Left ventricle myocardium inferior (tissue), 1 donor: ENCODE measurements around the gene INAVA. TPM values are rescaled to one million over a fixed set of nuclear protein-coding genes. Genes with fewer than 3 reads are reported as not detected.

Source experiments
- DNase-seq: peaks from one replicate; pipeline ENCODE4 v3.0.0-alpha.2; 2020
- H3K27ac ChIP-seq: fragments of 200-600 bp; replicated peaks from 2 replicates; pipeline ENCODE4 v1.8.0; 2021
- H3K27me3 ChIP-seq: fragments of 200-600 bp; 2 replicates; pipeline ENCODE4 v1.8.0; 2021; ENCODE audit warnings: low read depth
- H3K36me3 ChIP-seq: fragments of 200-600 bp; 2 replicates; pipeline ENCODE4 v1.8.0; 2021
- H3K4me1 ChIP-seq: fragments of 200-600 bp; 2 replicates; pipeline ENCODE4 v1.8.0; 2021
- H3K4me3 ChIP-seq: fragments of 200-600 bp; 2 replicates; pipeline ENCODE4 v1.8.0; 2021; ENCODE audit warnings: mild to moderate bottlenecking, moderate library complexity
- H3K9me3 ChIP-seq: fragments of 200-600 bp; replicated peaks from 2 replicates; pipeline ENCODE4 v1.8.0; 2021
- intact Hi-C: fragments of 100-400 bp; cut with micrococcal nuclease; formaldehyde crosslinking; loops from one replicate; pipeline ENCODE4 v1.11.0; 2022
- total RNA-seq: library from RNA; stranded (reverse); fragmentation: NEBNext Ultra II Directional; extraction: Animal tissue kit (Norgen Biotek cat#: 25700); gene quantifications from one replicate; pipeline ENCODE4 v1.2.1, GENCODE V29; 2021
- TF ChIP-seq, protein P1 (sequence below): fragments of 200-600 bp; IDR thresholded peaks from 2 replicates; pipeline ENCODE4 v1.8.0; 2021; ENCODE audit warnings: antibody characterized with exemption, mild to moderate bottlenecking, borderline replicate concordance
- donor health status: DM: no; HTN: yes; CAD: no; lungs with severe emphysema.

Gene INAVA
- total RNA-seq, 1 donor from 2014 or later, result 0.05 TPM

DNA sequence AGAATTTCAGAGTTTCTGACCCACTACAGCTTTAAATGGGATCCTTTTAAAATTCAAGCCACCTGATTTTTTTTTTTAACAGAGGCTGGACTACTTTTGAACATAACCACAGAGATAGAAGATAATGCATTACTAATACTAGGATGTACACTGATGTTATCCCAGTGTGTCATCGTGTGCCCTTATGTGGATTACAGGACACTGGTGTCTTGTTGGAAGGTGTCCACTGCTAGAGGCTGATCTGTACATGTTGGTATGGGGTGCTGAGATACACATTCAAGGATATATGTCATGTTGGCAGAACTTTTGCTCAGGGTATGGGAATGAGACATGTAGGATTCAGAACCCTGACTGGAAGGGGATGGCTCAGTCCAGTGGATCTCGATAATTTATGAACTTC is 56.3 kb downstream of the INAVA start:
- TF ChIP-seq, protein P1, sequence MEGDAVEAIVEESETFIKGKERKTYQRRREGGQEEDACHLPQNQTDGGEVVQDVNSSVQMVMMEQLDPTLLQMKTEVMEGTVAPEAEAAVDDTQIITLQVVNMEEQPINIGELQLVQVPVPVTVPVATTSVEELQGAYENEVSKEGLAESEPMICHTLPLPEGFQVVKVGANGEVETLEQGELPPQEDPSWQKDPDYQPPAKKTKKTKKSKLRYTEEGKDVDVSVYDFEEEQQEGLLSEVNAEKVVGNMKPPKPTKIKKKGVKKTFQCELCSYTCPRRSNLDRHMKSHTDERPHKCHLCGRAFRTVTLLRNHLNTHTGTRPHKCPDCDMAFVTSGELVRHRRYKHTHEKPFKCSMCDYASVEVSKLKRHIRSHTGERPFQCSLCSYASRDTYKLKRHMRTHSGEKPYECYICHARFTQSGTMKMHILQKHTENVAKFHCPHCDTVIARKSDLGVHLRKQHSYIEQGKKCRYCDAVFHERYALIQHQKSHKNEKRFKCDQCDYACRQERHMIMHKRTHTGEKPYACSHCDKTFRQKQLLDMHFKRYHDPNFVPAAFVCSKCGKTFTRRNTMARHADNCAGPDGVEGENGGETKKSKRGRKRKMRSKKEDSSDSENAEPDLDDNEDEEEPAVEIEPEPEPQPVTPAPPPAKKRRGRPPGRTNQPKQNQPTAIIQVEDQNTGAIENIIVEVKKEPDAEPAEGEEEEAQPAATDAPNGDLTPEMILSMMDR, result no peak
- H3K9me3 ChIP-seq, result peaks cover 15% of the 10 kb centered on the region
- intact Hi-C loops, result no loop called here
- no peak for DNase-seq
- no peak overlapping the region for H3K4me3 ChIP-seq
- no peak overlapping the region for H3K27ac ChIP-seq
- no peaks in the 10 kb centered on the region for H3K27me3 ChIP-seq
- no peaks in the 10 kb centered on the region for H3K4me1 ChIP-seq
- no peaks in the 10 kb centered on the region for H3K36me3 ChIP-seq

DNA sequence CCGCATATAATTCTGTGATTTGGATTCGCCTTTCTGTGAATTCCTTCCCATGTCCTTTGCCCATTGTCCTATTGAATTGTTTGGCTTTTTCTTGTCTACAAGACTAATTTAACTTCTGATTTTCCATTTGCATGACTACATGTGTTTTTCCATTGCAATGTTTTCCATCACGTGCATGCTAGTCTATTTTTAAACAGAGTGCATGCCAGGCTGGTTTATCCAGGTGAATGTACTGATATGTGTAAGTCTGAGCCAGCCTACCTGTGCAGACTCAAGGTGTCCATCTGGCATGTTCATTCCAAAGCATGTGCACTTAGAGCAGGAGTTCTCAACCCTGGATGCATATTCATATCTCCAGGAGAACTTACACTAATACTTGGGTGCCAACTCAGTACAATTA is 59.7 kb downstream of the INAVA start:
- no peak overlapping the region for H3K4me3 ChIP-seq
- no peaks in the 10 kb centered on the region for H3K36me3 ChIP-seq
- H3K27me3 ChIP-seq, result peaks cover 11% of the 10 kb centered on the region
- no peaks in the 10 kb centered on the region for H3K9me3 ChIP-seq
- no peak overlapping the region for H3K27ac ChIP-seq
- H3K4me1 ChIP-seq, result no peaks in the 10 kb centered on the region
- TF ChIP-seq, protein P1, result no peak
- DNase-seq, result no peak
- intact Hi-C loops, result no loop called here

DNA sequence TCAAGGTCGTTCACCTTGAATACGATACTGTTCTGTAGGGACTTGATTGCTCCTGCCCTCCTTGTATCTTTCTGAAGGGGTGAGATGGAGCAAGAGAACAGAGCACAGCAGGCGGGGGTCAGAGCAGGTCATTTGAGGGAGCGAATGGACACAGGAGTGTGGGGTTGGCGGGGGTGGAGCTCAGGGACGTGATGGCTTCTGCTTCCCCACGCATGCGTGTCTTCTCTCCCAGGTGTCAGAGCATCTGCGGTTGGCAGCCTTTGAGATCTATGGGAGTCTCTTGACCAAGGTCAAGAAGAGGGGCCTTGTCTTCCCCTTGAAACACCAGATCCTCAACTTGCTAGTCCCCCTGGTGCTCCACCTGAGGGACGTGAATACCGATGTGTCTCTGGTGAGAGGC is 63.9 kb downstream of the INAVA start:
- H3K27ac ChIP-seq, result no peak overlapping the region
- no peak overlapping the region for H3K4me3 ChIP-seq
- DNase-seq, result no peak
- H3K4me1 ChIP-seq, result no peaks in the 10 kb centered on the region
- no peaks in the 10 kb centered on the region for H3K36me3 ChIP-seq
- H3K9me3 ChIP-seq, result no peaks in the 10 kb centered on the region
- peaks cover 34% of the 10 kb centered on the region for H3K27me3 ChIP-seq
- TF ChIP-seq, protein P1, result no peak
- intact Hi-C loops, result no loop called here

DNA sequence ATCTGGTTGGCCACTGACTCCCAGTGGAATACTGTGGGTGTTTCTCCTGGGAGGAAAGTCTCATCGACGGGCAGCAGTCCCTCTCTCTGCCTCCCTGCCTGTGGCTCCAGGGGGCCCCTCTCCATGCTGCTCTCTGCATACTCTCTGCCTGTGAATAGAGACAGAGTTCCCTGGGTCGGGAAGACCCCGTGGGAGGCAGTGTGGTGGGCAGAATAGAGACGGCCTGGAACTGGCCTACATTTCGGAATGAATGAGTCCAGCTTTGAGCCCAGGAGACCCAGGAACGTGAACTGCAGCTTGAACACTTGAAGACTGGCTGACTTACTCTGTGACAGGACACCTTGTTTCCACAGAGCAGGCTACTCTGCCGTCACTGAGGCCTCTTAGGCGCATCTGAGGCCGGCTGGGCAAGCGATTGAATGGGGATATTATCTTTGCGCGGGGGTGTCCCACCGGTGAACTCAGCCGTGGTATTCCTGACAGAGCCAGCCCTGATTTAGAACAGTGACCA is 64.8 kb downstream of the INAVA start:
- DNase-seq, result no peak
- Histone ChIP-seq H3K27me3 (peaks cover 34% of the 10 kb centered on the region), H3K36me3 (no peaks in the 10 kb centered on the region), H3K9me3 (no peaks in the 10 kb centered on the region), H3K4me1 (no peaks in the 10 kb centered on the region), H3K27ac (no peak overlapping the region), H3K4me3 (no peak overlapping the region)
- TF ChIP-seq, protein P1, result no peak
- intact Hi-C loops, result no loop called here

DNA sequence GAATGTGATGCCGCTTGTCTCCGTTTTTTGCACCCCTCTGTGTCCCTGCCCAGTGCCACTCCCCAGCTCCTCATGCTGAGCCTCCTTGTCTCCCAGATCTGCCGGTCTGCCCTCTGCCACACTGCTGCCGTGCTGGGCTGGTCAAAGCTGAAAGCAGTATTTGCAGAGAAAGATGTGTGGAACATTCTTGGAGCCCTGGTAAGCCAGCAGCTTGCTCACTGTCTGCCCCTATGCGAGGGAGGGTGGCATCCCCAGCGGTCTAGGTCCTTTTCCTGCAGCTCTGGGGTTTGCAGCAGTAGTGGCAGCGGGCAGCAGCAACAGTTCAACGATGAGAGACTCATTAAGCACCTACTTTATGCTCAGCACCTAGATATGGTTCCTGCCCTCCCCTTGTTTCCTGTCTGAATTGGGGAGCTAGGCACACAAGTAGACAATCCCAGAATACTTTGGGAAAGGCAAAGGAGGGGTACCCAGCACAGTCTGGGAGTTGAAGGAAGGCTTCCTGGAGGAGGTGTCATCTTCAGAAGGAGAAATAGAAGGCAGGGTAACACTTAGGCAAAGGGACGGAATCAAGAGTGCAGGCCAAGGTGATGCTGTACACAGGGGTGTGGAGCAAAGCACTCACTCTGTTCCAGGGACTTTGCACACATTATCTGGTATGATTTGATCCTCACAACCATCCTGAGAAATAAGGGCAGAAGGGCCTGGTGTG is 65.7 kb downstream of the INAVA start:
- Histone ChIP-seq H3K27me3 (peaks cover 34% of the 10 kb centered on the region), H3K36me3 (no peaks in the 10 kb centered on the region), H3K4me3 (no peak overlapping the region), H3K4me1 (no peaks in the 10 kb centered on the region), H3K9me3 (no peaks in the 10 kb centered on the region), H3K27ac (no peak overlapping the region)
- intact Hi-C loops, result no loop called here
- DNase-seq, result no peak
- TF ChIP-seq, protein P1, result no peak
